Activated T-cell treated with anti-CD3 and anti-CD28 coated beads, Interleukin-2, amount 50 U/mL, for 24 hours (primary cell): ENCODE results near the gene UFC1.

Experiments
- DNase-seq: peaks from one replicate; pipeline ENCODE4 v3.0.0-alpha.2; 2020
- H3K27ac Mint-ChIP-seq: 2 replicates; pipeline ENCODE4 v1.8.0; 2020; ENCODE audit warnings: mild to moderate bottlenecking, mixed read lengths
- H3K27me3 Mint-ChIP-seq: 2 replicates; pipeline ENCODE4 v1.8.0; 2020; ENCODE audit warnings: mixed read lengths
- H3K36me3 Mint-ChIP-seq: 2 replicates; pipeline ENCODE4 v1.8.0; 2020; ENCODE audit warnings: low read depth, mixed read lengths
- H3K4me1 Mint-ChIP-seq: 2 replicates; pipeline ENCODE4 v1.8.0; 2020; ENCODE audit warnings: low read depth, mixed read lengths
- H3K4me3 Mint-ChIP-seq: 2 replicates; pipeline ENCODE4 v1.8.0; 2020; ENCODE audit warnings: mild to moderate bottlenecking, moderate library complexity, mixed read lengths
- H3K9me3 Mint-ChIP-seq: 2 replicates; pipeline ENCODE4 v1.8.0; 2020; ENCODE audit warnings: mixed read lengths

Gene UFC1

GRCh38 chr1:161199506-161200139 lies 45.8 kb downstream of the UFC1 start:
- Mint-ChIP-seq H3K9me3 (no peaks in the 10 kb centered on the region), H3K4me3 (no peak overlapping the region), H3K27me3 (no peaks in the 10 kb centered on the region), H3K36me3 (peaks cover 22% of the 10 kb centered on the region), H3K4me1 (peaks cover 52% of the 10 kb centered on the region), H3K27ac (peak overlapping the region; percentile 96)
- no peak for DNase-seq

DNA sequence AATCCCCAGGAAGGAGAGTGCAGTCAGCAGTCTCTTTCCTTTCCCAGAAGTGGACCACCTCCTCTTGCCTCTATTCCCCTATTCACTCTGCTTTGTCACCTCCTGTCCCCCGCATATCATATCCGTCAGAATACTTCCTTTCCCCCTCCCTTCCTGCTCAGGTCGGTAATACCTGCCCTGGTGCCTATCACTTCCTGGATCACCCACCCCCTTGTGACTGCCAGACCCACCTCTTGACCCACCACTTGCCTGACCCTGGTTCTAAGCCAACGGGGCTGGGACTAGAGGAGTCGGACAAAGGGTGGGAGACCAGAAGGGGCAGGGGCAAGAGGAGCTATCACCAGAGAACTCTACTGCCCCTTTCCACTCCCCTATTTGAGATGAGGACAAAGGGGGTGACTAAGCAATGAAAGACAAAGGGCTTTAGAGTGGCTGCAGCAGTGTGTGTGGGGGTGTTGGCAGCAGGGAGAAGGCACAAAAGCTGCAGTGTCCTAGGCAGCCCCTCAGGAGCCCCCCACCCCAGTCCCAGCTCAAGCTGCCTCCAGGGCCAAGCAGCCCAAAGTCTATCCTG lies 46.7 kb downstream of the UFC1 start:
- H3K4me3 Mint-ChIP-seq: peak overlapping the region; percentile 6
- H3K9me3 Mint-ChIP-seq: no peaks in the 10 kb centered on the region
- H3K36me3 Mint-ChIP-seq: peaks cover 29% of the 10 kb centered on the region
- peaks cover 50% of the 10 kb centered on the region for H3K4me1 Mint-ChIP-seq
- H3K27ac Mint-ChIP-seq: peak overlapping the region; percentile 96
- DNase-seq: peak; percentile 54
- H3K27me3 Mint-ChIP-seq: no peaks in the 10 kb centered on the region

- H3K4me3 Mint-ChIP-seq: peak overlapping the region; percentile 93
- no peaks in the 10 kb centered on the region for H3K27me3 Mint-ChIP-seq
- peak overlapping the region; percentile 96 for H3K27ac Mint-ChIP-seq
- H3K36me3 Mint-ChIP-seq: peaks cover 36% of the 10 kb centered on the region
- no peak for DNase-seq
- no peaks in the 10 kb centered on the region for H3K9me3 Mint-ChIP-seq
- peaks cover 54% of the 10 kb centered on the region for H3K4me1 Mint-ChIP-seq
These were observed 47.4 kb downstream of the UFC1 start for GRCh38 chr1:161200992-161201835.

DNA sequence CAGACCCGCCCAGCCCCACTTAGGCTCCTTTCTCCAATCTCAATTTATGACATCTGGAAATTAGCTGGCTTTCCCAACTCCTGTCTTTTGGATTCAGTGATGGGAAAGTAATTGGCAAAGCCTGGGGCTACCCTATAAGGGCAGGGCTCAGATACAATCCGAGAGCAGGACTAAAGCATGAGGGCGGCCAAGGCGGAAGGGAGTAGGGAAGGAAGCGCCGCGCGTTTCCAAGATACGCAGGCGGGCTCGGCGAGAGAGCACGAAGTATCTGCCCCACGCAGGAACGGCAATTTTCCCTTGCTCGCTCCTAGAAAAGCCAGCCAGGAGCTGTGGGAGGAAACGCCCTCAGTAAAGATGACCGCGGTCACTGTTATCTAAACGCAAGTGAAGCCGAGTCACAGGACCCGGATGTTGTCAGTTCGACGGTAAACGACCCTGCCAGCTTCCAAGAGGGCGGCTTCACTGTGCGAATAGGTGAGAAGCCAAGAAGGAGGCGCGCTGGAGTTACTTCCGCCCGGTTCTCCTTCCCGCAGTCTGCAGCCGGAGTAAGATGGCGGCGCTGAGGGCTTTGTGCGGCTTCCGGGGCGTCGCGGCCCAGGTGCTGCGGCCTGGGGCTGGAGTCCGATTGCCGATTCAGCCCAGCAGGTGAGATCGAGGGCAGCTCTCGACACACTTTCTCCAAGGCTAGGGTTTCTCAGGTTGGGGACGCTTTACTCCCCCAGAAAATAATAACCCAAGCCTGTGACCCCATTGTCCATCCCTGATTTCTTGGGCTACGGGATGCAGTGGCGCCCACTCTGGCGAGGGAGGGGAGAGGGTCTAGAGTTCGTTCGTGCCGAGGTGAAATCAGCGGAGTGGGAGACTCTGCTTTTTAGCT lies 48.3 kb downstream of the UFC1 start, which contains the start of gene NDUFS2:
NDUFS2 (plus strand) TSS at position 532 of the 877 bp plus-strand sequence; CDS start at position 551, 19 bp downstream.
- H3K9me3 Mint-ChIP-seq: no peaks in the 10 kb centered on the region
- peak; percentile 91 for DNase-seq
- peaks cover 45% of the 10 kb centered on the region for H3K36me3 Mint-ChIP-seq
- H3K27me3 Mint-ChIP-seq: no peaks in the 10 kb centered on the region
- H3K27ac Mint-ChIP-seq: peak within 1 kb of the TSS; percentile 96
- peak within 1 kb of the TSS; percentile 93 for H3K4me3 Mint-ChIP-seq
- H3K4me1 Mint-ChIP-seq: peaks cover 60% of the 10 kb centered on the region

DNA sequence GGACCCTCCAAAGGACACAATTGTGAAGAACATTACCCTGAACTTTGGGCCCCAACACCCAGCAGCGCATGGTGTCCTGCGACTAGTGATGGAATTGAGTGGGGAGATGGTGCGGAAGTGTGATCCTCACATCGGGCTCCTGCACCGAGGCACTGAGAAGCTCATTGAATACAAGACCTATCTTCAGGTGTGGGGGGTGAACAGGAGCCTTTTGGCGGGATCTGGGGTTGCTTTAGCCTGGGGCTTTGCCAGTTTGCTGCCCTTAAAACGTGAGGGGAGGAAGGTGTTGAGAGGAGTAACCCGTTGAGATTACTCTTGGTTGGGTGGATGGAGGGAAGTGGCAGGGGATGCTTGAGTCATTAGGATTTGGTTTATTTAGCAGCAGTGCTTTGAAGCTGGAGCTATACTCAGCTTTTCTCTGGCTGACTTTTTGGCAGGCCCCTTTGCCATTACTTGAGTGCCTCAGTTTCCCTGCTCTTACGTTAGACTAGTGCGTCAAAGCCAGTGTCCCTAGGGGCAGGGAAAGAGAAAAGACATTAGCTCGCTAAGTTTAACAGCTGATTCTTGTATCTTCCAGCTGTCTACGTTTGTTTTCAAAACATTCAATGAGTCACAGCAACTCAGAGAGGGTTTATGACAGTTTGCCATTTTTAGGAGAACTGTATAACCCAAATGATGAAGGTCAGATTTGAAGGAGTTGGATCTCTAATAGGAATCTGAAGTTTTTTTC lies 52.8 kb downstream of the UFC1 start:
- Mint-ChIP-seq H3K27me3 (no peaks in the 10 kb centered on the region), H3K4me1 (peaks cover 56% of the 10 kb centered on the region), H3K27ac (peak overlapping the region; percentile 71), H3K9me3 (no peaks in the 10 kb centered on the region), H3K36me3 (peaks cover 81% of the 10 kb centered on the region), H3K4me3 (no peak overlapping the region)
- DNase-seq: no peak

- Mint-ChIP-seq H3K4me1 (peaks cover 52% of the 10 kb centered on the region), H3K36me3 (peaks cover 87% of the 10 kb centered on the region), H3K4me3 (no peak overlapping the region), H3K9me3 (no peaks in the 10 kb centered on the region), H3K27me3 (no peaks in the 10 kb centered on the region), H3K27ac (peak overlapping the region; percentile 50)
- no peak for DNase-seq
These were observed 53.4 kb downstream of the UFC1 start for GRCh38 chr1:161207173-161207572.
